Mesendoderm (in vitro differentiated cells): ENCODE results near the gene DENND1A.

ENCODE experiments used
- DNase-seq: peaks from one replicate; pipeline ENCODE4 v3.0.0; 2013
- H2AK5ac ChIP-seq: 2 replicates; pipeline ENCODE4 v1.6.1; 2013; ENCODE audit warnings: low read length, inconsistent platforms
- H2BK120ac ChIP-seq: 2 replicates; pipeline ENCODE4 v1.6.1; 2013; ENCODE audit warnings: low read depth, mild to moderate bottlenecking, low read length, moderate library complexity, mixed read lengths
- H2BK15ac ChIP-seq: replicated peaks from 2 replicates; pipeline ENCODE4 v1.6.1; 2013; ENCODE audit warnings: low read depth, mild to moderate bottlenecking, moderate library complexity
- H2BK5ac ChIP-seq: 2 replicates; pipeline ENCODE4 v1.6.1; 2013; ENCODE audit warnings: low read length, inconsistent platforms
- H3K18ac ChIP-seq: 2 replicates; pipeline ENCODE4 v1.6.1; 2013; ENCODE audit warnings: mild to moderate bottlenecking, low read length, mixed read lengths
- H3K23ac ChIP-seq: one replicate; pipeline ENCODE4 v1.6.1; 2013; ENCODE audit warnings: low read length
- H3K27ac ChIP-seq: 2 replicates; pipeline ENCODE4 v1.5.1; 2013; ENCODE audit warnings: low read depth, mild to moderate bottlenecking, inconsistent platforms, low read length, moderate library complexity
- H3K27me3 ChIP-seq: 2 replicates; pipeline ENCODE4 v1.6.1; 2013; ENCODE audit warnings: low read length, control low read depth, mild to moderate bottlenecking, inconsistent platforms; ENCODE audit not compliant: insufficient read depth, poor library complexity
- H3K36me3 ChIP-seq: 2 replicates; pipeline ENCODE4 v1.6.1; 2013; ENCODE audit warnings: low read length, inconsistent platforms; ENCODE audit not compliant: control insufficient read depth, insufficient read depth
- H3K4ac ChIP-seq: one replicate; pipeline ENCODE4 v1.6.1; 2013; ENCODE audit warnings: low read depth, mild to moderate bottlenecking, low read length, moderate library complexity
- H3K4me1 ChIP-seq: 2 replicates; pipeline ENCODE4 v1.6.1; 2013; ENCODE audit warnings: low read depth, low read length, inconsistent platforms; ENCODE audit not compliant: control insufficient read depth
- H3K4me2 ChIP-seq: 2 replicates; pipeline ENCODE4 v1.6.1; 2013; ENCODE audit warnings: low read length
- H3K4me3 ChIP-seq: 2 replicates; pipeline ENCODE4 v1.5.1; 2013; ENCODE audit warnings: mild to moderate bottlenecking, low read length
- H3K56ac ChIP-seq: one replicate; pipeline ENCODE4 v1.6.1; 2013; ENCODE audit warnings: low read length
- H3K79me1 ChIP-seq: 2 replicates; pipeline ENCODE4 v1.6.1; 2013; ENCODE audit warnings: low read length, inconsistent platforms
- H3K79me2 ChIP-seq: 2 replicates; pipeline ENCODE4 v1.6.1; 2013; ENCODE audit warnings: mild to moderate bottlenecking, low read length; ENCODE audit not compliant: control insufficient read depth, insufficient read depth
- H3K9ac ChIP-seq: 2 replicates; pipeline ENCODE4 v1.6.1; 2013; ENCODE audit warnings: low read length, inconsistent platforms
- H4K5ac ChIP-seq: one replicate; pipeline ENCODE4 v1.6.1; 2013; ENCODE audit warnings: low read length
- H4K8ac ChIP-seq: one replicate; pipeline ENCODE4 v1.6.1; 2013; ENCODE audit warnings: low read depth, mild to moderate bottlenecking, control low read depth, low read length, moderate library complexity
- whole genome bisulfite sequencing: extraction: QIAGEN DNeasy Blood & Tissue Kit; methylation state at CpG from one replicate; pipeline ENCODE4 v1.1.7; 2013; ENCODE audit warnings: low lambda C conversion rate, missing lambda C conversion rate; ENCODE audit not compliant: insufficient coverage; ENCODE audit errors: extremely low coverage; 5-methylcytosine and 5-hydroxymethylcytosine counted together

The DENND1A gene

GRCh38 chr9:123542435-123543225 is 387.3 kb downstream of the DENND1A start:
- H3K9ac ChIP-seq: no peak overlapping the region
- no peaks in the 10 kb centered on the region for H3K79me2 ChIP-seq
- H2AK5ac ChIP-seq: no peak overlapping the region
- WGBS: no CpG with 5 or more reads among the region's 11 CpGs
- no peak overlapping the region for H2BK15ac ChIP-seq
- H3K4ac ChIP-seq: no peak overlapping the region
- no peak overlapping the region for H3K4me3 ChIP-seq
- no peak overlapping the region for H2BK120ac ChIP-seq
- H4K5ac ChIP-seq: no peak overlapping the region
- no peak overlapping the region for H3K4me2 ChIP-seq
- no peaks in the 10 kb centered on the region for H3K79me1 ChIP-seq
- no peak overlapping the region for H3K56ac ChIP-seq
- no peak overlapping the region for H3K23ac ChIP-seq
- no peaks in the 10 kb centered on the region for H3K4me1 ChIP-seq
- no peak overlapping the region for H4K8ac ChIP-seq
- no peaks in the 10 kb centered on the region for H3K36me3 ChIP-seq
- H2BK5ac ChIP-seq: no peak overlapping the region
- DNase-seq: no peak
- no peaks in the 10 kb centered on the region for H3K27me3 ChIP-seq
- no peak overlapping the region for H3K18ac ChIP-seq
- no peak overlapping the region for H3K27ac ChIP-seq

GRCh38 chr9:123541411-123541810 is 388.5 kb downstream of the DENND1A start:
- H3K27me3 ChIP-seq: no peaks in the 10 kb centered on the region
- no peak overlapping the region for H3K4me2 ChIP-seq
- no peak overlapping the region for H4K8ac ChIP-seq
- H3K23ac ChIP-seq: no peak overlapping the region
- H2BK15ac ChIP-seq: no peak overlapping the region
- H3K4me1 ChIP-seq: no peaks in the 10 kb centered on the region
- no peak overlapping the region for H3K4ac ChIP-seq
- H3K9ac ChIP-seq: no peak overlapping the region
- DNase-seq: no peak
- H2BK120ac ChIP-seq: no peak overlapping the region
- no CpG with 5 or more reads among the region's 5 CpGs for WGBS
- H2AK5ac ChIP-seq: no peak overlapping the region
- H3K36me3 ChIP-seq: no peaks in the 10 kb centered on the region
- no peak overlapping the region for H3K4me3 ChIP-seq
- no peak overlapping the region for H3K27ac ChIP-seq
- no peaks in the 10 kb centered on the region for H3K79me1 ChIP-seq
- H3K79me2 ChIP-seq: no peaks in the 10 kb centered on the region
- H3K56ac ChIP-seq: no peak overlapping the region
- H3K18ac ChIP-seq: no peak overlapping the region
- no peak overlapping the region for H4K5ac ChIP-seq
- H2BK5ac ChIP-seq: no peak overlapping the region

GRCh38 chr9:123540457-123540856 is 389.5 kb downstream of the DENND1A start:
- DNase-seq: no peak
- H4K8ac ChIP-seq: no peak overlapping the region
- H3K79me1 ChIP-seq: no peaks in the 10 kb centered on the region
- H3K4me1 ChIP-seq: no peaks in the 10 kb centered on the region
- WGBS: no CpG with 5 or more reads among the region's 3 CpGs
- no peak overlapping the region for H2AK5ac ChIP-seq
- H3K56ac ChIP-seq: no peak overlapping the region
- H3K18ac ChIP-seq: no peak overlapping the region
- no peaks in the 10 kb centered on the region for H3K79me2 ChIP-seq
- H3K4me2 ChIP-seq: no peak overlapping the region
- no peak overlapping the region for H2BK120ac ChIP-seq
- no peak overlapping the region for H3K4ac ChIP-seq
- H3K27me3 ChIP-seq: no peaks in the 10 kb centered on the region
- no peaks in the 10 kb centered on the region for H3K36me3 ChIP-seq
- H3K27ac ChIP-seq: no peak overlapping the region
- H4K5ac ChIP-seq: no peak overlapping the region
- no peak overlapping the region for H3K4me3 ChIP-seq
- H3K9ac ChIP-seq: no peak overlapping the region
- H3K23ac ChIP-seq: no peak overlapping the region
- no peak overlapping the region for H2BK5ac ChIP-seq
- H2BK15ac ChIP-seq: no peak overlapping the region

- no peak overlapping the region for H3K4ac ChIP-seq
- no peaks in the 10 kb centered on the region for H3K27me3 ChIP-seq
- H3K4me3 ChIP-seq: no peak overlapping the region
- H3K36me3 ChIP-seq: no peaks in the 10 kb centered on the region
- no peaks in the 10 kb centered on the region for H3K4me1 ChIP-seq
- H2BK120ac ChIP-seq: no peak overlapping the region
- H3K79me1 ChIP-seq: no peaks in the 10 kb centered on the region
- H3K4me2 ChIP-seq: no peak overlapping the region
- H3K9ac ChIP-seq: no peak overlapping the region
- no peak overlapping the region for H2BK15ac ChIP-seq
- no peak overlapping the region for H4K8ac ChIP-seq
- no peak for DNase-seq
- H3K23ac ChIP-seq: no peak overlapping the region
- no peaks in the 10 kb centered on the region for H3K79me2 ChIP-seq
- H3K56ac ChIP-seq: no peak overlapping the region
- H2AK5ac ChIP-seq: no peak overlapping the region
- no peak overlapping the region for H2BK5ac ChIP-seq
- H3K27ac ChIP-seq: no peak overlapping the region
- no CpG with 5 or more reads among the region's 3 CpGs for WGBS
- no peak overlapping the region for H3K18ac ChIP-seq
- H4K5ac ChIP-seq: no peak overlapping the region
Observed at GRCh38 chr9:123537809-123538208, 392.1 kb downstream of the DENND1A start.

GRCh38 chr9:123536455-123536868 is 393.5 kb downstream of the DENND1A start:
- no peak overlapping the region for H2BK15ac ChIP-seq
- H3K27me3 ChIP-seq: no peaks in the 10 kb centered on the region
- H3K4me3 ChIP-seq: no peak overlapping the region
- H2BK5ac ChIP-seq: no peak overlapping the region
- no peak overlapping the region for H3K23ac ChIP-seq
- H3K9ac ChIP-seq: no peak overlapping the region
- H3K56ac ChIP-seq: no peak overlapping the region
- H3K4me2 ChIP-seq: no peak overlapping the region
- no peak overlapping the region for H3K4ac ChIP-seq
- H3K27ac ChIP-seq: no peak overlapping the region
- WGBS: no CpG with 5 or more reads among the region's 6 CpGs
- no peaks in the 10 kb centered on the region for H3K36me3 ChIP-seq
- H3K4me1 ChIP-seq: no peaks in the 10 kb centered on the region
- H2BK120ac ChIP-seq: no peak overlapping the region
- H3K79me1 ChIP-seq: no peaks in the 10 kb centered on the region
- H4K5ac ChIP-seq: no peak overlapping the region
- no peak overlapping the region for H4K8ac ChIP-seq
- no peak for DNase-seq
- no peak overlapping the region for H3K18ac ChIP-seq
- H3K79me2 ChIP-seq: no peaks in the 10 kb centered on the region
- no peak overlapping the region for H2AK5ac ChIP-seq

- Histone ChIP-seq H2BK120ac (no peak overlapping the region), H3K4ac (no peak overlapping the region), H3K79me1 (no peaks in the 10 kb centered on the region), H2BK15ac (no peak overlapping the region), H3K27me3 (no peaks in the 10 kb centered on the region), H3K9ac (no peak overlapping the region), H3K36me3 (no peaks in the 10 kb centered on the region), H3K79me2 (no peaks in the 10 kb centered on the region), H3K18ac (no peak overlapping the region), H3K4me2 (no peak overlapping the region), H3K56ac (no peak overlapping the region), H3K4me1 (no peaks in the 10 kb centered on the region), H4K8ac (no peak overlapping the region), H3K23ac (no peak overlapping the region), H3K27ac (no peak overlapping the region), H2AK5ac (no peak overlapping the region), H4K5ac (no peak overlapping the region), H3K4me3 (no peak overlapping the region), H2BK5ac (no peak overlapping the region)
- DNase-seq: no peak
- WGBS: no CpG with 5 or more reads among the region's 2 CpGs
Observed at GRCh38 chr9:123534336-123534735, 395.6 kb downstream of the DENND1A start.
